H1 (cell line): Measurements from ENCODE around the gene ZFAND5. TPM values are rescaled to one million over a fixed set of nuclear protein-coding genes. Genes with fewer than 3 reads are reported as not detected.

Experiments used
- CHD2 ChIP-seq: IDR thresholded peaks from 2 replicates; pipeline ENCODE4 v1.6.1; 2012; ENCODE audit warnings: low read length, improper control_type of control experiment
- RNF2 ChIP-seq: fragments of 200-900, 300-1000 bp; sonication (generic); IDR thresholded peaks from 2 replicates; pipeline ENCODE4 v1.7.1; 2016; ENCODE audit warnings: borderline replicate concordance, low read depth, mild to moderate bottlenecking, antibody characterized with exemption, low read length; ENCODE audit not compliant: poor library complexity, severe bottlenecking; ENCODE audit errors: missing control alignments
- polyA plus RNA-seq, 7 experiments: library from polyadenylated mRNA; depleted of rRNA in 3 of 7; stranded (reverse) in 5 of 7; unstranded in 2 of 7; fragments of >200 nt in 5 of 7; fragments of 200-250 nt in 2 of 7; gene quantifications; 1 replicate in 5 of 7; 2 replicates in 1 of 7; 4 replicates in 1 of 7; pipeline versions ENCODE4 v1.2.1 to v1.2.3, GENCODE V29; 2011 to 2013; ENCODE audit warnings: missing spikeins in 2 of 7, mixed read lengths in 2 of 7
- total RNA-seq: library from RNA; stranded (reverse); fragmentation: NEBNext Ultra II Directional; extraction: Animal tissue kit (Norgen Biotek cat#: 25700); gene quantifications from 2 replicates; pipeline ENCODE4 v1.2.1, GENCODE V29; 2021
- TF ChIP-seq, protein P1 (sequence below): fragments of 300-600 bp; sonication (generic); IDR thresholded peaks from 2 replicates; pipeline ENCODE4 v1.7.1; 2012; ENCODE audit warnings: low read length, moderate library complexity, mild to moderate bottlenecking, inconsistent platforms; ENCODE audit not compliant: insufficient replicate concordance
- TF ChIP-seq, protein P2 (sequence below), 3 experiments: IDR thresholded peaks; 1 replicate in 2 of 3; 2 replicates in 1 of 3; pipeline versions ENCODE4 v1.5.1 to v1.6.1; 2011; ENCODE audit warnings: low read length in 3 of 3, mild to moderate bottlenecking in 3 of 3, inconsistent platforms in 2 of 3, low read depth in 1 of 3, moderate library complexity in 1 of 3; ENCODE audit not compliant: insufficient read depth in 1 of 3; ENCODE audit errors: control extremely low read depth in 1 of 3
- TF ChIP-seq, protein P3 (sequence below): IDR thresholded peaks from 2 replicates; pipeline ENCODE4 v1.6.1; 2011; ENCODE audit warnings: low read length, improper control_type of control experiment

ZFAND5 gene
- total and polyA plus RNA-seq, 2 of the 8 experiments (the other 6 are each of a cell fraction or from before 2014, with no cell fraction given), result 76.7 to 225 TPM

DNA sequence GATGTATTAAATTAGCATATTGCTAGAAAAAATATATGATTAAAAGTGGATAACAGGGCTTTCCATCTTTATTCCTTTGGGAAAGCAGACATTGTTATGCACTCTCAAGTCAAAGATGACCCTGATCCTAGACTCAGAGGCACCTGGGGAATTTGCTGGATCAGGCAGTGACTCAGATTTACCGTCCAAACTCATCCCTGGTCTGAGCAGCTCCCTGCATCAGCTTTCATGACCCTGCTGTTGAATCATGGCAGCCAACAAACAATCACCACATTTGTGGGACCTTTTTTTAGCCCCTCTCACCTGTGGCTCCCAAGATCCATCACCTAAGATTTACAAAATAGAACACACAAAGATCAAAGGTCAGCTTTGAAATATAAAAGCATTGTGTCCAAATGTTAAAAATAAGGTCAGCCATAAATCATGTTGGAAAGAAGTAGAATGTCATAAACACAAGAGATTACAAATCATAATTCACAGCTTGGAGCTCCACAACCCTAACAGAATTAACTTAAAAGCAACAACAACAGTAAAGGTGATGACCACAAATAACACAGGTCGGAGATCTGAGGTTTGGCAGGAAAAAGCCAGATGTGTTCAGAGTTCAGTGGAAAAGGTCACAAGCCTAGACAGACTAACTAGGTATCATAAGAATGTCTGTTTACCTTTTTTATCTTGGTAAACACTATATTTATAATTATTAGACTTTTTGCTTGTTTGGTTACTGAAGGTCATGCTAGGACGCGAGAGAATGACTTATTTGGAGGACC lies 55.5 kb downstream of the ZFAND5 start (continued):
- TF ChIP-seq, protein P1, sequence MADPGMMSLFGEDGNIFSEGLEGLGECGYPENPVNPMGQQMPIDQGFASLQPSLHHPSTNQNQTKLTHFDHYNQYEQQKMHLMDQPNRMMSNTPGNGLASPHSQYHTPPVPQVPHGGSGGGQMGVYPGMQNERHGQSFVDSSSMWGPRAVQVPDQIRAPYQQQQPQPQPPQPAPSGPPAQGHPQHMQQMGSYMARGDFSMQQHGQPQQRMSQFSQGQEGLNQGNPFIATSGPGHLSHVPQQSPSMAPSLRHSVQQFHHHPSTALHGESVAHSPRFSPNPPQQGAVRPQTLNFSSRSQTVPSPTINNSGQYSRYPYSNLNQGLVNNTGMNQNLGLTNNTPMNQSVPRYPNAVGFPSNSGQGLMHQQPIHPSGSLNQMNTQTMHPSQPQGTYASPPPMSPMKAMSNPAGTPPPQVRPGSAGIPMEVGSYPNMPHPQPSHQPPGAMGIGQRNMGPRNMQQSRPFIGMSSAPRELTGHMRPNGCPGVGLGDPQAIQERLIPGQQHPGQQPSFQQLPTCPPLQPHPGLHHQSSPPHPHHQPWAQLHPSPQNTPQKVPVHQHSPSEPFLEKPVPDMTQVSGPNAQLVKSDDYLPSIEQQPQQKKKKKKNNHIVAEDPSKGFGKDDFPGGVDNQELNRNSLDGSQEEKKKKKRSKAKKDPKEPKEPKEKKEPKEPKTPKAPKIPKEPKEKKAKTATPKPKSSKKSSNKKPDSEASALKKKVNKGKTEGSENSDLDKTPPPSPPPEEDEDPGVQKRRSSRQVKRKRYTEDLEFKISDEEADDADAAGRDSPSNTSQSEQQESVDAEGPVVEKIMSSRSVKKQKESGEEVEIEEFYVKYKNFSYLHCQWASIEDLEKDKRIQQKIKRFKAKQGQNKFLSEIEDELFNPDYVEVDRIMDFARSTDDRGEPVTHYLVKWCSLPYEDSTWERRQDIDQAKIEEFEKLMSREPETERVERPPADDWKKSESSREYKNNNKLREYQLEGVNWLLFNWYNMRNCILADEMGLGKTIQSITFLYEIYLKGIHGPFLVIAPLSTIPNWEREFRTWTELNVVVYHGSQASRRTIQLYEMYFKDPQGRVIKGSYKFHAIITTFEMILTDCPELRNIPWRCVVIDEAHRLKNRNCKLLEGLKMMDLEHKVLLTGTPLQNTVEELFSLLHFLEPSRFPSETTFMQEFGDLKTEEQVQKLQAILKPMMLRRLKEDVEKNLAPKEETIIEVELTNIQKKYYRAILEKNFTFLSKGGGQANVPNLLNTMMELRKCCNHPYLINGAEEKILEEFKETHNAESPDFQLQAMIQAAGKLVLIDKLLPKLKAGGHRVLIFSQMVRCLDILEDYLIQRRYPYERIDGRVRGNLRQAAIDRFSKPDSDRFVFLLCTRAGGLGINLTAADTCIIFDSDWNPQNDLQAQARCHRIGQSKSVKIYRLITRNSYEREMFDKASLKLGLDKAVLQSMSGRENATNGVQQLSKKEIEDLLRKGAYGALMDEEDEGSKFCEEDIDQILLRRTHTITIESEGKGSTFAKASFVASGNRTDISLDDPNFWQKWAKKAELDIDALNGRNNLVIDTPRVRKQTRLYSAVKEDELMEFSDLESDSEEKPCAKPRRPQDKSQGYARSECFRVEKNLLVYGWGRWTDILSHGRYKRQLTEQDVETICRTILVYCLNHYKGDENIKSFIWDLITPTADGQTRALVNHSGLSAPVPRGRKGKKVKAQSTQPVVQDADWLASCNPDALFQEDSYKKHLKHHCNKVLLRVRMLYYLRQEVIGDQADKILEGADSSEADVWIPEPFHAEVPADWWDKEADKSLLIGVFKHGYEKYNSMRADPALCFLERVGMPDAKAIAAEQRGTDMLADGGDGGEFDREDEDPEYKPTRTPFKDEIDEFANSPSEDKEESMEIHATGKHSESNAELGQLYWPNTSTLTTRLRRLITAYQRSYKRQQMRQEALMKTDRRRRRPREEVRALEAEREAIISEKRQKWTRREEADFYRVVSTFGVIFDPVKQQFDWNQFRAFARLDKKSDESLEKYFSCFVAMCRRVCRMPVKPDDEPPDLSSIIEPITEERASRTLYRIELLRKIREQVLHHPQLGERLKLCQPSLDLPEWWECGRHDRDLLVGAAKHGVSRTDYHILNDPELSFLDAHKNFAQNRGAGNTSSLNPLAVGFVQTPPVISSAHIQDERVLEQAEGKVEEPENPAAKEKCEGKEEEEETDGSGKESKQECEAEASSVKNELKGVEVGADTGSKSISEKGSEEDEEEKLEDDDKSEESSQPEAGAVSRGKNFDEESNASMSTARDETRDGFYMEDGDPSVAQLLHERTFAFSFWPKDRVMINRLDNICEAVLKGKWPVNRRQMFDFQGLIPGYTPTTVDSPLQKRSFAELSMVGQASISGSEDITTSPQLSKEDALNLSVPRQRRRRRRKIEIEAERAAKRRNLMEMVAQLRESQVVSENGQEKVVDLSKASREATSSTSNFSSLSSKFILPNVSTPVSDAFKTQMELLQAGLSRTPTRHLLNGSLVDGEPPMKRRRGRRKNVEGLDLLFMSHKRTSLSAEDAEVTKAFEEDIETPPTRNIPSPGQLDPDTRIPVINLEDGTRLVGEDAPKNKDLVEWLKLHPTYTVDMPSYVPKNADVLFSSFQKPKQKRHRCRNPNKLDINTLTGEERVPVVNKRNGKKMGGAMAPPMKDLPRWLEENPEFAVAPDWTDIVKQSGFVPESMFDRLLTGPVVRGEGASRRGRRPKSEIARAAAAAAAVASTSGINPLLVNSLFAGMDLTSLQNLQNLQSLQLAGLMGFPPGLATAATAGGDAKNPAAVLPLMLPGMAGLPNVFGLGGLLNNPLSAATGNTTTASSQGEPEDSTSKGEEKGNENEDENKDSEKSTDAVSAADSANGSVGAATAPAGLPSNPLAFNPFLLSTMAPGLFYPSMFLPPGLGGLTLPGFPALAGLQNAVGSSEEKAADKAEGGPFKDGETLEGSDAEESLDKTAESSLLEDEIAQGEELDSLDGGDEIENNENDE, result no peak
- TF ChIP-seq, protein P2, sequence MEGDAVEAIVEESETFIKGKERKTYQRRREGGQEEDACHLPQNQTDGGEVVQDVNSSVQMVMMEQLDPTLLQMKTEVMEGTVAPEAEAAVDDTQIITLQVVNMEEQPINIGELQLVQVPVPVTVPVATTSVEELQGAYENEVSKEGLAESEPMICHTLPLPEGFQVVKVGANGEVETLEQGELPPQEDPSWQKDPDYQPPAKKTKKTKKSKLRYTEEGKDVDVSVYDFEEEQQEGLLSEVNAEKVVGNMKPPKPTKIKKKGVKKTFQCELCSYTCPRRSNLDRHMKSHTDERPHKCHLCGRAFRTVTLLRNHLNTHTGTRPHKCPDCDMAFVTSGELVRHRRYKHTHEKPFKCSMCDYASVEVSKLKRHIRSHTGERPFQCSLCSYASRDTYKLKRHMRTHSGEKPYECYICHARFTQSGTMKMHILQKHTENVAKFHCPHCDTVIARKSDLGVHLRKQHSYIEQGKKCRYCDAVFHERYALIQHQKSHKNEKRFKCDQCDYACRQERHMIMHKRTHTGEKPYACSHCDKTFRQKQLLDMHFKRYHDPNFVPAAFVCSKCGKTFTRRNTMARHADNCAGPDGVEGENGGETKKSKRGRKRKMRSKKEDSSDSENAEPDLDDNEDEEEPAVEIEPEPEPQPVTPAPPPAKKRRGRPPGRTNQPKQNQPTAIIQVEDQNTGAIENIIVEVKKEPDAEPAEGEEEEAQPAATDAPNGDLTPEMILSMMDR (IDR thresholded peaks at IDR 0.05; ENCODE audit: control extremely low read depth in 1 of 3, insufficient read depth in 1 of 3, low read depth in 1 of 3, low read length in 3 of 3), result no peak
- TF ChIP-seq CHD2 (no peak), RNF2 (no peak)
- TF ChIP-seq, protein P3, sequence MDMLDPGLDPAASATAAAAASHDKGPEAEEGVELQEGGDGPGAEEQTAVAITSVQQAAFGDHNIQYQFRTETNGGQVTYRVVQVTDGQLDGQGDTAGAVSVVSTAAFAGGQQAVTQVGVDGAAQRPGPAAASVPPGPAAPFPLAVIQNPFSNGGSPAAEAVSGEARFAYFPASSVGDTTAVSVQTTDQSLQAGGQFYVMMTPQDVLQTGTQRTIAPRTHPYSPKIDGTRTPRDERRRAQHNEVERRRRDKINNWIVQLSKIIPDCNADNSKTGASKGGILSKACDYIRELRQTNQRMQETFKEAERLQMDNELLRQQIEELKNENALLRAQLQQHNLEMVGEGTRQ, result no peak
